Spleen (tissue), 7 donors: ENCODE data around the gene HSF4.

Source experiments
- POLR2A ChIP-seq, 3 donors: fragments of 450-650 bp; IDR thresholded peaks; one replicate each; pipeline ENCODE4 v1.5.1; 2017; ENCODE audit warnings: antibody characterized with exemption in 3 of 3, mild to moderate bottlenecking in 1 of 3
- POLR2AphosphoS5 ChIP-seq, 3 donors: sonication (generic); formaldehyde crosslinking; IDR thresholded peaks; one replicate each; pipeline ENCODE4 v1.5.1; 2017; ENCODE audit warnings: antibody characterized with exemption in 3 of 3
- TF ChIP-seq, protein P1 (sequence below), 11 experiments: fragments of 200-600 bp in 7 of 11; fragments of 450-650 bp in 4 of 11; sonication (generic) in 4 of 11; IDR thresholded peaks in 8 of 11; conservative IDR thresholded peaks in 3 of 11; 1 replicate in 7 of 11; 2 replicates in 4 of 11; pipeline versions ENCODE4 v1.4.0 to v1.8.0; 2016 to 2021; ENCODE audit warnings: antibody characterized with exemption in 11 of 11, inconsistent platforms in 4 of 11, mild to moderate bottlenecking in 1 of 11
- donor health status: DM: no; HTN: no; CAD: no; lungs with moderate emphysema.
- donor health status: DM: no; HTN: no; CAD: no.
- donor health status: DM: no; HTN: no; CAD: no.

DNA sequence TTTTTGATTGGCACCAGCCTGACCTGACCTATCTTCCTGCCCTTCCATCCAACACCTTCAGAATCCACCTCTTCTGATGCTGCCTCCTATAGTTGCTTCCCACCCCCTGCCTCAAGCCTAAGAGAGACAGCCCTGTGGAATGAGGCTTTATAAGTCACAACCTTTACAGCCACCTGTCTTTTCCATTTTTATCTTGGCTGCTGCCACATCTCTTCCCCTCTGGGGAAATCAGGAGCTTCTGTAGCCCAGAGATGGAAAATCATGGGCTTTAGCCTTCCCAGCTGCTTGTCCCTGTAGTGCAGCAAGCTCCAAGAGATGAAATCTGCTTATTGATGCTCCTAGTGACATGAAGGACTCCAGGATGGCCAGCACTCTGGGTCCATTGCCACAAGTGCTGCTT is 36.1 kb upstream of the HSF4 start:
- no peak for TF ChIP-seq POLR2AphosphoS5 (IDR thresholded peaks at IDR 0.05)
- TF ChIP-seq, protein P1, sequence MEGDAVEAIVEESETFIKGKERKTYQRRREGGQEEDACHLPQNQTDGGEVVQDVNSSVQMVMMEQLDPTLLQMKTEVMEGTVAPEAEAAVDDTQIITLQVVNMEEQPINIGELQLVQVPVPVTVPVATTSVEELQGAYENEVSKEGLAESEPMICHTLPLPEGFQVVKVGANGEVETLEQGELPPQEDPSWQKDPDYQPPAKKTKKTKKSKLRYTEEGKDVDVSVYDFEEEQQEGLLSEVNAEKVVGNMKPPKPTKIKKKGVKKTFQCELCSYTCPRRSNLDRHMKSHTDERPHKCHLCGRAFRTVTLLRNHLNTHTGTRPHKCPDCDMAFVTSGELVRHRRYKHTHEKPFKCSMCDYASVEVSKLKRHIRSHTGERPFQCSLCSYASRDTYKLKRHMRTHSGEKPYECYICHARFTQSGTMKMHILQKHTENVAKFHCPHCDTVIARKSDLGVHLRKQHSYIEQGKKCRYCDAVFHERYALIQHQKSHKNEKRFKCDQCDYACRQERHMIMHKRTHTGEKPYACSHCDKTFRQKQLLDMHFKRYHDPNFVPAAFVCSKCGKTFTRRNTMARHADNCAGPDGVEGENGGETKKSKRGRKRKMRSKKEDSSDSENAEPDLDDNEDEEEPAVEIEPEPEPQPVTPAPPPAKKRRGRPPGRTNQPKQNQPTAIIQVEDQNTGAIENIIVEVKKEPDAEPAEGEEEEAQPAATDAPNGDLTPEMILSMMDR (IDR thresholded peaks at IDR 0.05 in 8 of 11, conservative IDR thresholded peaks at IDR 0.05 in 3 of 11) = no peak
- TF ChIP-seq POLR2A (IDR thresholded peaks at IDR 0.05) = no peak
